SJCRH30 (cell line): Measurements from ENCODE around the gene SCGB1A1. TPM values are rescaled to one million over a fixed set of nuclear protein-coding genes. Genes with fewer than 3 reads are reported as not detected.
"Not testable (repeated sequence)": the region's sequence is repeated elsewhere in the genome, so short reads cannot be mapped to it uniquely, and the experiment has no call there.

ENCODE experiments used
- DNase-seq, 2 experiments: peaks; one replicate each; pipeline ENCODE4 v3.0.0-alpha.2; 2015 to 2020
- H3K27ac ChIP-seq: fragments of 250-450 bp; sonication (Bioruptor Pico); 2 replicates; pipeline ENCODE4 v1.5.1; 2020; ENCODE audit warnings: mild to moderate bottlenecking, moderate library complexity
- H3K27me3 ChIP-seq: fragments of 250-450 bp; sonication (Bioruptor Pico); 2 replicates; pipeline ENCODE4 v1.5.1; 2020; ENCODE audit warnings: mild to moderate bottlenecking, moderate library complexity
- H3K36me3 ChIP-seq: fragments of 250-450 bp; sonication (Bioruptor Pico); 2 replicates; pipeline ENCODE4 v1.5.1; 2020; ENCODE audit warnings: mild to moderate bottlenecking, moderate library complexity
- H3K4me1 ChIP-seq: fragments of 250-450 bp; sonication (Bioruptor Pico); 2 replicates; pipeline ENCODE4 v1.5.1; 2020; ENCODE audit warnings: mild to moderate bottlenecking, moderate library complexity
- H3K4me3 ChIP-seq: fragments of 250-450 bp; sonication (Bioruptor Pico); 2 replicates; pipeline ENCODE4 v1.5.1; 2020; ENCODE audit warnings: mild to moderate bottlenecking, moderate library complexity
- H3K9me3 ChIP-seq: fragments of 250-450 bp; sonication (Bioruptor Pico); replicated peaks from 2 replicates; pipeline ENCODE4 v1.5.1; 2020; ENCODE audit warnings: mild to moderate bottlenecking, moderate library complexity
- total RNA-seq: library from RNA; depleted of rRNA; stranded (reverse); fragments of >200 nt; shearing (Covaris generic); gene quantifications from 2 replicates; pipeline ENCODE4 v1.2.3, GENCODE V29; 2014; rRNA removed

Gene SCGB1A1
- total RNA-seq = not detected in 2 replicates

GRCh38 chr11:62418733-62419132 is at the start of gene SCGB1A1:
Gene SCGB1A1 (plus strand): TSS chr11:62419033. CDS start chr11:62419096, 63 bp downstream.
- H3K9me3 ChIP-seq = no peaks in the 10 kb centered on the region
- no peaks in the 10 kb centered on the region for H3K36me3 ChIP-seq
- no peak within 1 kb of the TSS for H3K27ac ChIP-seq
- no peaks in the 10 kb centered on the region for H3K27me3 ChIP-seq
- H3K4me3 ChIP-seq = no peak within 1 kb of the TSS
- peak; percentile 32 to 47 for DNase-seq
- peaks cover 7% of the 10 kb centered on the region for H3K4me1 ChIP-seq

- Histone ChIP-seq H3K36me3 (no peaks in the 10 kb centered on the region), H3K4me1 (no peaks in the 10 kb centered on the region), H3K9me3 (no peaks in the 10 kb centered on the region), H3K4me3 (no peak overlapping the region), H3K27me3 (no peaks in the 10 kb centered on the region), H3K27ac (no peak overlapping the region)
- no peak for DNase-seq
These were observed 47.9 kb upstream of the SCGB1A1 start for GRCh38 chr11:62370743-62371440.

- no peaks in the 10 kb centered on the region for H3K4me1 ChIP-seq
- H3K27me3 ChIP-seq = no peaks in the 10 kb centered on the region
- H3K9me3 ChIP-seq = no peaks in the 10 kb centered on the region
- H3K27ac ChIP-seq = no peak overlapping the region
- H3K4me3 ChIP-seq = no peak overlapping the region
- DNase-seq = no peak
- no peaks in the 10 kb centered on the region for H3K36me3 ChIP-seq
These were observed 46.0 kb upstream of the SCGB1A1 start for GRCh38 chr11:62372871-62373270.

- H3K27ac ChIP-seq = no peak overlapping the region
- no peaks in the 10 kb centered on the region for H3K27me3 ChIP-seq
- DNase-seq = no peak
- no peaks in the 10 kb centered on the region for H3K4me1 ChIP-seq
- no peak overlapping the region for H3K4me3 ChIP-seq
- H3K36me3 ChIP-seq = no peaks in the 10 kb centered on the region
- H3K9me3 ChIP-seq = no peaks in the 10 kb centered on the region
These were observed 45.2 kb upstream of the SCGB1A1 start for GRCh38 chr11:62373464-62374119.

GRCh38 chr11:62374801-62375200 is 44.0 kb upstream of the SCGB1A1 start:
- no peaks in the 10 kb centered on the region for H3K36me3 ChIP-seq
- no peak overlapping the region for H3K27ac ChIP-seq
- H3K9me3 ChIP-seq = no peaks in the 10 kb centered on the region
- H3K4me1 ChIP-seq = no peaks in the 10 kb centered on the region
- DNase-seq = no peak
- H3K27me3 ChIP-seq = no peaks in the 10 kb centered on the region
- H3K4me3 ChIP-seq = no peak overlapping the region

- H3K4me1 ChIP-seq, H3K4me3 ChIP-seq, H3K36me3 ChIP-seq, H3K27me3 ChIP-seq, H3K27ac ChIP-seq, H3K9me3 ChIP-seq: not testable (repeated sequence)
- peak; percentile 40 to 65 for DNase-seq
These were observed 40.3 kb upstream of the SCGB1A1 start for GRCh38 chr11:62378459-62379063.

- not testable (repeated sequence) for H3K4me1 ChIP-seq
These were observed 39.2 kb upstream of the SCGB1A1 start for GRCh38 chr11:62379586-62379985.

GRCh38 chr11:62380821-62381245 is 38.0 kb upstream of the SCGB1A1 start:
- H3K9me3 ChIP-seq, H3K4me1 ChIP-seq, H3K27ac ChIP-seq, H3K4me3 ChIP-seq, H3K27me3 ChIP-seq, H3K36me3 ChIP-seq: not testable (repeated sequence)
- DNase-seq = peak; percentile 44 to 85

More at GRCh38 chr11:62379586-62379985, 39.2 kb upstream of the SCGB1A1 start:
- not testable (repeated sequence) for H3K27ac ChIP-seq, H3K4me3 ChIP-seq, H3K36me3 ChIP-seq, H3K27me3 ChIP-seq, DNase-seq, H3K9me3 ChIP-seq

GRCh38 chr11:62383822-62384221 is 35.0 kb upstream of the SCGB1A1 start:
- no peak overlapping the region for H3K4me3 ChIP-seq
- no peaks in the 10 kb centered on the region for H3K27me3 ChIP-seq
- DNase-seq = no peak
- H3K9me3 ChIP-seq = no peaks in the 10 kb centered on the region
- H3K36me3 ChIP-seq = no peaks in the 10 kb centered on the region
- H3K27ac ChIP-seq = no peak overlapping the region
- H3K4me1 ChIP-seq = peaks cover 10% of the 10 kb centered on the region; the same call in 1 of the 2 replicates

GRCh38 chr11:62386083-62386482 is 32.8 kb upstream of the SCGB1A1 start:
- DNase-seq, H3K27me3 ChIP-seq, H3K36me3 ChIP-seq, H3K27ac ChIP-seq, H3K4me1 ChIP-seq, H3K4me3 ChIP-seq, H3K9me3 ChIP-seq: not testable (repeated sequence)

- no peak overlapping the region for H3K27ac ChIP-seq
- no peak for DNase-seq
- H3K4me3 ChIP-seq = no peak overlapping the region
- H3K27me3 ChIP-seq = no peaks in the 10 kb centered on the region
- no peaks in the 10 kb centered on the region for H3K9me3 ChIP-seq
- no peaks in the 10 kb centered on the region for H3K36me3 ChIP-seq
- peaks cover 6% of the 10 kb centered on the region; the same call in 1 of the 2 replicates for H3K4me1 ChIP-seq
These were observed 31.5 kb upstream of the SCGB1A1 start for GRCh38 chr11:62387381-62387780.

- Histone ChIP-seq H3K36me3 (no peaks in the 10 kb centered on the region), H3K9me3 (no peaks in the 10 kb centered on the region), H3K4me3 (no peak overlapping the region), H3K4me1 (peaks cover 3% of the 10 kb centered on the region; the same call in 1 of the 2 replicates), H3K27ac (no peak overlapping the region), H3K27me3 (no peaks in the 10 kb centered on the region)
- no peak for DNase-seq
These were observed 29.8 kb upstream of the SCGB1A1 start for GRCh38 chr11:62388999-62389398.

GRCh38 chr11:62390237-62390636 is 28.6 kb upstream of the SCGB1A1 start:
- H3K4me3 ChIP-seq = no peak overlapping the region
- no peaks in the 10 kb centered on the region for H3K9me3 ChIP-seq
- no peak for DNase-seq
- H3K27ac ChIP-seq = no peak overlapping the region
- H3K36me3 ChIP-seq = no peaks in the 10 kb centered on the region
- H3K27me3 ChIP-seq = no peaks in the 10 kb centered on the region
- H3K4me1 ChIP-seq = peaks cover 3% of the 10 kb centered on the region; the same call in 1 of the 2 replicates

GRCh38 chr11:62390722-62391121 is 28.1 kb upstream of the SCGB1A1 start:
- DNase-seq = no peak
- H3K9me3 ChIP-seq = no peaks in the 10 kb centered on the region
- no peak overlapping the region for H3K27ac ChIP-seq
- H3K36me3 ChIP-seq = no peaks in the 10 kb centered on the region
- H3K4me1 ChIP-seq = peaks cover 3% of the 10 kb centered on the region; the same call in 1 of the 2 replicates
- no peak overlapping the region for H3K4me3 ChIP-seq
- H3K27me3 ChIP-seq = no peaks in the 10 kb centered on the region

- H3K4me3 ChIP-seq = no peak overlapping the region
- no peaks in the 10 kb centered on the region for H3K27me3 ChIP-seq
- DNase-seq = no peak
- no peaks in the 10 kb centered on the region for H3K4me1 ChIP-seq
- H3K9me3 ChIP-seq = no peaks in the 10 kb centered on the region
- no peak overlapping the region for H3K27ac ChIP-seq
- no peaks in the 10 kb centered on the region for H3K36me3 ChIP-seq
These were observed 27.0 kb upstream of the SCGB1A1 start for GRCh38 chr11:62391642-62392425.
